Prostate gland (tissue), 2 donors: ENCODE data around the gene DCAF7. TPM values are rescaled to one million over a fixed set of nuclear protein-coding genes. Genes with fewer than 3 reads are reported as not detected.

Experiments
- DNase-seq: peaks from one replicate; pipeline ENCODE4 v3.0.0-alpha.2; 2019; ENCODE audit warnings: low spot score
- H3K27ac ChIP-seq, 2 donors: fragments of 200-600 bp; sonication (generic); 2 replicates each; pipeline ENCODE4 v1.5.1; 2017 to 2019
- H3K27me3 ChIP-seq: fragments of 200-600 bp; sonication (generic); replicated peaks from 2 replicates; pipeline ENCODE4 v1.5.1; 2019; ENCODE audit not compliant: insufficient read depth
- H3K36me3 ChIP-seq, 2 donors: fragments of 200-600 bp; sonication (generic); 1 replicate in 1 of 2; 2 replicates in 1 of 2; pipeline versions ENCODE4 v1.5.1 to v1.8.1; 2017 to 2019
- H3K4me1 ChIP-seq: fragments of 200-600 bp; sonication (generic); replicated peaks from 2 replicates; pipeline ENCODE4 v1.5.1; 2019
- H3K4me3 ChIP-seq, 2 donors: fragments of 200-600 bp; sonication (generic); 2 replicates each; pipeline ENCODE4 v1.5.1; 2017 to 2019
- H3K9me3 ChIP-seq: fragments of 200-600 bp; sonication (generic); 2 replicates; pipeline ENCODE4 v1.5.1; 2017
- CTCF ChIP-seq, 4 experiments: fragments of 200-600 bp in 2 of 4; fragments of 450-650 bp in 2 of 4; sonication (generic) in 2 of 4; IDR thresholded peaks; 1 replicate in 3 of 4; 2 replicates in 1 of 4; pipeline ENCODE4 v1.5.1; 2016 to 2019; ENCODE audit warnings: antibody characterized with exemption in 4 of 4, mild to moderate bottlenecking in 2 of 4, moderate library complexity in 2 of 4
- POLR2A ChIP-seq: fragments of 450-650 bp; IDR thresholded peaks from one replicate; pipeline ENCODE4 v1.6.1; 2016; ENCODE audit warnings: antibody characterized with exemption, mild to moderate bottlenecking
- POLR2AphosphoS5 ChIP-seq: sonication (generic); formaldehyde crosslinking; IDR thresholded peaks from one replicate; pipeline ENCODE4 v1.6.1; 2017; ENCODE audit warnings: antibody characterized with exemption
- WGBS: methylation state at CpG from one replicate; pipeline ENCODE4 v1.1.5; 2018; 5-methylcytosine and 5-hydroxymethylcytosine counted together
- intact Hi-C: fragments of 100-400 bp; cut with DNase I; formaldehyde crosslinking; loops from one replicate; pipeline ENCODE4 v1.14.2; 2022
- total RNA-seq, 2 donors: library from RNA; depleted of rRNA; stranded (reverse); fragments of >200 nt; gene quantifications; one replicate each; pipeline ENCODE4 v1.1.0, GENCODE V29; 2016

DCAF7 gene
- total RNA-seq, 2 donors from 2014 or later, result 48.9 to 68.6 TPM

DNA sequence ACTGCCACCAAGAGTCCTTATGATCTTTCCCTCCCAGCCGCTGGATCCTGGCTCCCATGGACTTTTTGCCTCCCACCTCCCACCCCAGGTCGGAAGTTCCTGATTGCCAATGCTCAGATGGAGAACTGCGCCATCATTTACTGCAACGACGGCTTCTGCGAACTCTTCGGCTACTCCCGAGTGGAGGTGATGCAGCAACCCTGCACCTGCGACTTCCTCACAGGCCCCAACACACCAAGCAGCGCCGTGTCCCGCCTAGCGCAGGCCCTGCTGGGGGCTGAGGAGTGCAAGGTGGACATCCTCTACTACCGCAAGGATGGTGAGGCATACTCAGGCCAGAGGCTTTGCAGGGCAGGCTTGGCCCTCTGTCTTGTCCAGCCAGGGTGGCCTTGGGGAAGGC is 26.2 kb upstream of the DCAF7 start:
- no peak for DNase-seq
- Histone ChIP-seq H3K36me3 (no peaks in the 10 kb centered on the region), H3K27ac (no peak overlapping the region), H3K4me3 (peak overlapping the region in 1 of 2 donors; percentile 42), H3K9me3 (no peaks in the 10 kb centered on the region), H3K27me3 (no peaks in the 10 kb centered on the region), H3K4me1 (no peaks in the 10 kb centered on the region)
- TF ChIP-seq CTCF (IDR thresholded peaks at IDR 0.05) (no peak), POLR2AphosphoS5 (no peak), POLR2A (no peak)
- intact Hi-C loops, result no loop called here
- WGBS, result 91% methylated on average over 14 of the region's 14 CpGs

GRCh38 chr17:63525190-63525946 is 24.9 kb upstream of the DCAF7 start:
- Histone ChIP-seq H3K9me3 (no peaks in the 10 kb centered on the region), H3K4me3 (no peak overlapping the region), H3K36me3 (no peaks in the 10 kb centered on the region), H3K27me3 (no peaks in the 10 kb centered on the region), H3K4me1 (no peaks in the 10 kb centered on the region), H3K27ac (no peak overlapping the region)
- no peak for TF ChIP-seq POLR2A
- TF ChIP-seq POLR2AphosphoS5, result no peak
- TF ChIP-seq CTCF (IDR thresholded peaks at IDR 0.05), result no peak
- WGBS, result 54% methylated on average over 6 of the region's 6 CpGs
- intact Hi-C loops, result no loop called here
- no peak for DNase-seq

- H3K4me3 ChIP-seq, result no peak overlapping the region
- no peak for DNase-seq
- no peak overlapping the region for H3K27ac ChIP-seq
- H3K9me3 ChIP-seq, result no peaks in the 10 kb centered on the region
- 75% methylated on average over 5 of the region's 5 CpGs for WGBS
- no peaks in the 10 kb centered on the region for H3K27me3 ChIP-seq
- H3K4me1 ChIP-seq, result no peaks in the 10 kb centered on the region
- intact Hi-C loops, result no loop called here
- H3K36me3 ChIP-seq, result no peaks in the 10 kb centered on the region
- TF ChIP-seq POLR2AphosphoS5, result no peak
- no peak for TF ChIP-seq POLR2A
- no peak for TF ChIP-seq CTCF (IDR thresholded peaks at IDR 0.05)
These were observed 23.4 kb upstream of the DCAF7 start for GRCh38 chr17:63526861-63527260.

DNA sequence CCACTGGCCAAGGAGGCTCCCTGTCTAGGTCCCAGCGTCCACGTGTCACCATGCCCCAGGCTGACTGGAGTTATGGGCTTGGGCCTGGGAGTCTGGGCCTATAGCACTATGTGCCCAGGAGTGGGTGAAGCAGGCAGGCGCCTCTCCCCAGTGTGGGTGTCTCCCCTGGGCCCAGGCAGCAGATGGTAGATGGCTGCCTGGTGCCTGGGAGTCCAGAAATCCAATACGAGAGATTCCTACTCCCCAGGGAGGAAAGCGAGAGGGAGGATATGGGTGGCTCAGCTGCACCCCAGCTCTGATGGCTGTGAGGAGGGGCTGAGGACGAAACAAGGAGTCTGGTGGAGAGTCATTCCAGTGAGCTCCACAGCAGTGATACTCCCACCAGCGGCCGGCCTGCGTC is 22.1 kb upstream of the DCAF7 start:
- H3K4me3 ChIP-seq, result no peak overlapping the region
- TF ChIP-seq POLR2A, result no peak
- no peak for TF ChIP-seq POLR2AphosphoS5
- no peak for TF ChIP-seq CTCF (IDR thresholded peaks at IDR 0.05)
- WGBS, result 87% methylated on average over 9 of the region's 9 CpGs
- DNase-seq, result no peak
- H3K36me3 ChIP-seq, result no peaks in the 10 kb centered on the region
- no peaks in the 10 kb centered on the region for H3K4me1 ChIP-seq
- intact Hi-C loops, result no loop called here
- H3K27ac ChIP-seq, result no peak overlapping the region
- H3K9me3 ChIP-seq, result no peaks in the 10 kb centered on the region
- no peaks in the 10 kb centered on the region for H3K27me3 ChIP-seq
